T follicular helper cell (primary cell): ENCODE results near the gene OMP.

Experiments used
- DNase-seq: peaks from one replicate; pipeline ENCODE4 v3.0.0-alpha.2; 2020; ENCODE audit warnings: low read depth

The OMP gene

GRCh38 chr11:77104727-77105126, 2.1 kb downstream of the OMP start:
- no peak for DNase-seq

- no peak for DNase-seq
Measured at GRCh38 chr11:77106321-77106720, 3.7 kb downstream of the OMP start.

GRCh38 chr11:77106759-77107158, 4.1 kb downstream of the OMP start:
- no peak for DNase-seq

- no peak for DNase-seq
Measured at GRCh38 chr11:77107950-77108349, 5.3 kb downstream of the OMP start.

GRCh38 chr11:77108436-77108835, 5.8 kb downstream of the OMP start:
- DNase-seq = no peak

- DNase-seq = no peak
Measured at GRCh38 chr11:77109236-77110019, 6.8 kb downstream of the OMP start.

GRCh38 chr11:77110836-77111235, 8.2 kb downstream of the OMP start:
- no peak for DNase-seq

- no peak for DNase-seq
Measured at GRCh38 chr11:77111277-77111676, 8.6 kb downstream of the OMP start.

GRCh38 chr11:77111946-77112345, 9.3 kb downstream of the OMP start:
- DNase-seq = no peak

- DNase-seq = no peak
Measured at GRCh38 chr11:77112641-77113381, 10.2 kb downstream of the OMP start.

GRCh38 chr11:77113382-77114088, 10.9 kb downstream of the OMP start:
- DNase-seq = no peak

GRCh38 chr11:77114089-77114463, 11.4 kb downstream of the OMP start:
- no peak for DNase-seq

- no peak for DNase-seq
Measured at GRCh38 chr11:77115181-77115611, 12.6 kb downstream of the OMP start.

GRCh38 chr11:77115956-77116355, 13.3 kb downstream of the OMP start:
- DNase-seq = no peak

GRCh38 chr11:77117492-77117891, 14.9 kb downstream of the OMP start:
- no peak for DNase-seq

GRCh38 chr11:77118086-77118485, 15.4 kb downstream of the OMP start:
- DNase-seq = no peak

GRCh38 chr11:77118971-77119370, 16.3 kb downstream of the OMP start:
- DNase-seq = no peak

GRCh38 chr11:77119531-77119936, 16.9 kb downstream of the OMP start:
- no peak for DNase-seq

GRCh38 chr11:77120571-77120970, 17.9 kb downstream of the OMP start:
- DNase-seq = no peak

GRCh38 chr11:77121096-77121640, 18.5 kb downstream of the OMP start:
- DNase-seq = no peak

- no peak for DNase-seq
Measured at GRCh38 chr11:77121876-77122575, 19.4 kb downstream of the OMP start.
